Fibroblast of peridontal ligament (primary cell): ENCODE results near the gene SAMHD1.
"Not testable (repeated sequence)": the region's sequence is repeated elsewhere in the genome, so short reads cannot be mapped to it uniquely, and the experiment has no call there.

ENCODE experiments used
- DNase-seq: peaks from one replicate; pipeline ENCODE4 v3.0.0-alpha.2; 2010; ENCODE audit errors: extremely low read depth

Gene SAMHD1

DNA sequence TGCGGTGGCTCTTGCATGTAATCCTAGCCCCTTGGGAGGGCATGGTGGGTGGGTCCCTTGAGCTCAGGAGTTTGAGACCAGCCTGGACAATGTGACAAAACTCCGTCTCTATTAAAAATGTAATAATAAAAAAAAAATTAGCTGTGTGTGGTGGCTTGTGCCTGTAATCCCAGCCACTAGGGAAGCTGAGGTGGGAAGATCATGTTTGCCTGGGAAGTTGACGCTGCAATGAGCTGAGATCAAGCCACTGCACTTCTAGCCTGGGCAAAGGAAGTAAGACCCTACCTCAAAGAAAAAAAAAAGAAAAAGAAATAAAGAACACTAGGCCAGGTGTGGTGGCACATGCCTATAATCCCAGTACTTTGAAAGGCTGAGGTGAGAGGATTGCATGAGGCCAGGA, 4.5 kb upstream of the SAMHD1 start:
- no peak for DNase-seq

DNA sequence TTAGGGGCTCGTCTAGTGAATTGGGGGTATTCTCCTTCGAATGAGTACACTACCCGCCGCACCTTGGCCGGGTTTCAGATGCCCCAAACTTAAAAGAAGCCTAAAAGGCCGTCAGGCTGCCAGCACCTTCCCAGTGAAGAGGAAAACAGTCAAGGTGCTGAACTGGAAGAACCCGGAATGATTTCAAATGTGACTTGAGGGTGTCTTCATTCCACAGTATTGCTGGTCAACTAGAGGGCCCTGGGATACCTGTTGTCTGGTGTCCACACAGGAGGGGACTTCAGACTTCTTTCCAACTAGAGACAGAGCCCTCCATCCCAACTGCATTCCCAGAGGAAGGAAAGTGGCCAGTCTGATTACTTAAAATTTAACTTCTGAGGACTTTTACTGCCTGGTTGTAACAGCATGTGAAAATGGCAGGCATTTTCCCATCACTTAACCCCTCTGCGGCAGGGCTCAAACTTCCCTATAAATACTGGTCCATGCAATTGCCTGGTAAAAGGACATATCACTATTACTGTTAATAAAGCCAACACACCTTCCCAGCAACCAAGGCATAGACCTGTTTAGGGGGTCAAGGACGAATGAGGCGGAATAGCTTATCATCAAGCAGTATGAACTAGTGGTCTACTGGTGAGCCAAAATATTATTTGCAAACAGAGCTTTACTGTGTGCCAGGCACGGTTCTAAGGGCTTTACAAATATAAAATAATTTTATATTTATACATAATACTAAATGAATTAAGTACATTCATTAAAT, 651 bp upstream of the SAMHD1 start:
- no peak for DNase-seq

DNA sequence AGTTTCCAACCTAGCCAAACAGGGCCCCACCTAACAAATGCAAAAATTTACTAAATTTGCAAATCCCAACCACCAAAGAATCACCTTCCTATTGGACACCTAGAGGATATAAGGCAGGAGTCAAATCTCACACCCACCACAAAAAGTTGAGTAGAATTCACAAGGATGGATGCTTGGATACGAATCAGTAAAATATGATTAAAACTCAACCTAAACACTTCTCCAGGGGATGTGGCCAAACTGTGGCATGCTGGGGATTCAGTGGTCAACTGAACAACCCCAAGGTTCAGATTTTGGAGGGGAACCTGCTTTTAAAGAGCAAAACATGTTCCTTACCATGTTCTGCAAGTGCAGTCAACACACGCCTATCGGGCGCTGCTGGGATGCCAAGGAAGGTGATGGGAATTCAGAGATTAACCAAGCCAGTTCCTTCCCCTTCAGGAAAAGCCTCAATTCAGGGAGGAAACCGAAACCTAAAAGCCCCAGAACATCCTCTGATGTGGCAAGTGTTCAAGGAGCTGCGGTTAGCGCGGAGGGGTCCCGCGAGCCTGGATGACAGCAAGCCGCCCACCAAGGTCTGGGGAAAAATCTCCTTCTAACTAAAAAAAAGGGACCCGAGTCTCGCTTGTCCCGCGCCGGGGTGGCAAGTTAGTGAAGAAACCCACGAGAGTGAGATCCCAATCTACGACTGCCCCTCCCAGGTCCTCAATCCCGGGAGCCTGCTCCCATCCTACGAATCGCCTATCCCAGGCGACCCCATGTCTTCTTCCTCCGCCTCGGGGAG, 902 bp downstream of the SAMHD1 start:
- DNase-seq, result peak; percentile 45

DNA sequence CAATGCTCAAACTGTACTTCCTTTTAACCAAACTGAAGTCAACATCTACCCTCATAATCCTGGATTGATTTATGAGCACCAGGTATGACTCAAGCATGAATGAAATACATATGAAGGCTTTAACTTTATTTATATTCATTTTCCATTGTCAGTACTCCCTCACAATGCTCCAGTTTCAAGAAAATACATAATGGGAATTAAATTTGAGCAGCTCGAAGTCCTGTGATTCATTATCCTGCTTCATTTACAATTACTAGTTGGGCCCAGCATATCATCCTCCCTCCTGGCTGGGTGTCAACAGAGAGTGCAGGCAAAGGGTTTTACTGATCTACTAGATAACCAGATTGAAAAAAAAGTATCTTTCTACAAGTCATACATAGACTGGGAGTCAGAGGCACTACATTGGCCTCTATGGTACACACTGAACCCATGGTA, 10.1 kb downstream of the SAMHD1 start:
- DNase-seq, result peak; percentile 30

DNA sequence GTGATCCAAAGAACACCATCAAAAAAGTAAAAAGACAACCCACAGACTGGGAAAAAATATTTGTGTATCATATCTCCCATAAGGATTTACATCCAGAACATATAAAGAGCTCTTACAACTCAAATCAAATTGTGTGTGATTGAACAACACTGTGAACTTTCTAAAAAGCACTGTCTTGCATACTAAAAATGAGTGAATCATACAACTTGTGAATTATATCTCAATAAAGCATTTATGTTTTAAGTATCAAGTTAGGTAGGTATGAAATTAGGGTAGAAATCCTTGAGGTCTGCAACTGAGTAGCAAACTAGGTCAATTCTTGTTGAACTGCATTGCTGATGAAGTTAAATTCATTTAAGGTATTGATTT, 14.1 kb downstream of the SAMHD1 start:
- no peak for DNase-seq

DNA sequence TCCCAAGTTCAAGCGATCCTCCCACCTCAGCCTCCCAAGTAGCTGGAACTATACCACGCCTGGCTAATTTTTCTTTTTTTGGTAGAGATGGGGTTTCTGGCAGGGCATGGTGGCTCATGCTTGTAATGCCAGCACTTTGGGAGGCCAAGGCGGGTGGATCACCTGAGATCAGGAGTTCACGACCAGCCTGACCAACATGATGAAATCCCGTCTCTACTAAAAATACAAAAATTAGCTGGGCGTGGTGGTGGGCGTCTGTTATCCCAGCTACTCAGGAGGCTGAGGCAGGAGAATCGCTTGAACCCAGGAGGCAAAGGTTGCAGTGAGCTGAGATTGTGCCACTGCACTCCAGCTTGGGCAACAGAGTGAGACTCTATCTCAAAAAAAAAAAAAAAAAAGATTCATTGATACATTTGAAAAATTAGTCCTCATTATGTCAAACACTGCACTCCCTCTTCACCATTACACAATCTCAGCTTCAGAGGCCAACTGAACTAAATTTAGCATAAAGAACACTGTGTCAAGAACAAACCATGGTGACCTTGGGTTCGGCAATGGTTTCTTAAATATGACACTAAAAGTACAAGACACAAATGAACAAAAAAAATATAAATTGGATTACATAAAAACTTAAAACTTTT, 14.6 kb downstream of the SAMHD1 start:
- not testable (repeated sequence) for DNase-seq

DNA sequence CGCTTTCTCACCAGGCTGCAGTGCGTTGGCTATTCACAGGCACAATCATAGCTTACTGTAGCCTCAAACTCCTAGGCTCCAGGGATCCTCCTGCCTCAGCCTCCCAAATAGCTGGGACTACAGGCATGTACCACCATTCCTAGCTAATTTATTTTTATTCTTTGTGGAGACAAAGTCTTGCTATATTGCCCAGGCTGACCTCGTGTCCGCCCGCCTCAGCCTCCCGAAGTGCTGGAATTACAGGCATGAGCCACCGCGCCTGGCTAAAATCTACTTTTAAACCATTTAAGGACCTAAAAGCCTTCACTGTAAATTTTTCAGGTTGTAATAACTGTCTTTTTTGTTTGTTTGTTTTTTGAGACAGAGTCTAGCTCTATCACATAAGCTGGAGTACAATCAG, 15.2 kb downstream of the SAMHD1 start:
- no peak for DNase-seq

DNA sequence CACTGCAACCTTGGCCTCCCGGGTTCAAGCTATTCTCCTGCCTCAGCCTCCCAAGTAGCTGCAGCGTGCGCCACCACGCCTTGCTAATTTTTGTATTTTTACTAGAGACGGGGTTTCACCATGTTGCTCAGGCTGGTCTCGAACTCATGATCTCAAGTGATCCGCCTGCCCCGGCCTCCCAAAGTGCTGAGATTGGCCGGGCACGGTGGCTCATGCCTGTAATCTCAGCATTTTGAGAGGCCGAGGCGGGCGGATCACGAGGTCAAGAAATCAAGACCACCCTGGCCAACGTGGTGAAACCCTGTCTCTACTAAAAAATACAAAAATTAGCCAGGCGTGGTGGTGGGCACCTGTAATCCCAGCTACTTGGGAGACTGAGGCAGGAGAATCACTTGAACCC, 17.9 kb downstream of the SAMHD1 start:
- not testable (repeated sequence) for DNase-seq

DNA sequence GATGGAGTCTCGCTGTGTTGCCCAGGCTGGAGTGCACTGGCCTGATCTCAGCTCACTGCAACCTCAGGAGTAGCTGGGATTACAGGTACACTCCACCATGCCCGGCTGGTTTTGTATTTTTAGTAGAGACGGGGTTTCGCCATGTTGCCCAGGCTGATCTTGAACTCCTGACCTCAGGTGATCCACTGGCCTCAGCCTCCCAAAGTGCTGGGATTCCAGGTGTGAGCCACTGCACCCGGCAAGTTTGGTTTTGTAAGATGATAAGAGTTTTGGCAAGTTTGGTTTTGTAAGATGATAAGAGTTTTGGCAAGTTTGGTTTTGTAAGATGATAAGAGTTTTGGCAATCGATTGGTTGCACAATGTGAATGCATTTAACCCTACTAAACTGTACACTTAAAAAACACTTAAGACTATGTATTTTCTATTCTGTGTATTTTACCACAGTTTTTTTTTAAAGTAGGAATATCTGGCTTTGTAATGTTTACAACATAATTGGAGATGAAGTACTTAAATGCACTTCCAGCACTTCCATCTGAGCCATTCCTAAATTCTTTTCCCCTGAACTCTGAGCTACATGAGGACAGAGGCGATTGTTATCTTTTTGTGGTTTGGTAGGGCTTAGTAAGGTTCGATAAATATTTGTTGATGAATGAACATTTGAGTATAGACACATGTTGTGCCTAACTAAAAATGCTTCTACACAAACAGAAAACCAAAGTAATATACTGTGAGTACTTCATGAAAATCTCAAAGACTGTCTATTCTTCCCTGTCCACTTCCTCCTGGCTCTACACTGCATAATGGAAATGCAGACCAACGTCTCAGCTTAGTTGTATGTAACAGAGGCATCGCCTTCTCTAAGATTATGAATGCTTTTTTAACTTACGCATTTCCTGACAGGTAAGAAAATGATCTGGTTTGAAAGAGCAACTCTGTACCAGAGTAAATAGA, 18.8 kb downstream of the SAMHD1 start:
- DNase-seq, result peak; percentile 35

DNA sequence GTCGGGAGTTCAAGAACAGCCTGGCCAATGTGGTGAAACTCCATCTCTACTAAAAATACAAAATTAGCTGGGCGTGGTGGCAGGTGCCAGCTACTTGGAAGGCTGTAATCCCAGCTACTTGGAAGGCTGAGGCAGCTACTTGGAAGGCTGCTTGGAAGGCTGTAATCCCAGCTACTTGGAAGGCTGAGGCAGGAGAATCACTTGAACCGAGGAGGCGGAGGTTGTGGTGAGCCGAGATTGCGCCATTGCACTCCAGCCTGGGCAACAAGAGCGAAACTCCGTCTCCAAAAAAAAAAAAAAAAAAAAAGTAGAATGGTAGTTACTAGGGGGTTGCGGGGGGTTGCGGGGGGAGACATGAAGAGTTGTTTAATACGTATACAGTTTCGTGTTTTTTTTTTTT, 19.4 kb downstream of the SAMHD1 start:
- not testable (repeated sequence) for DNase-seq

DNA sequence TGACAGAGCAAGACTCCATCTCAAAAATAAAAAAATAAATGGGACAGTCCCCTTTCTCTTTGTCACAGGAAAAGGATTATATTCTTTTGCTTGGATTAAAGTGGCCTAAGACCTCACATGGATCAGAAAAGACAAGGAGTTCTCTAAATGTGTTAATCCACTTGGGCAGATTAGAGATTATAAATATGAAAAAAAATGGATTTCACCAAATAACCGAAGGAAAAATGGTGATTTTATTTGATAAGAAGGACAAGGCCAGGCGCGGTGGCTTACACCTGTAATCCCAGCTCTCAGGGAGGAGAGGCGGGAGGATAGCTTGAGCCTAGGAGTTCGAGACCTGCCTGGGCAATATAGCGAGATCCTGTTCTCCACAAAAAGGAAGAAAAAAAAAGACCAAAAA, 21.8 kb downstream of the SAMHD1 start:
- DNase-seq, result no peak

DNA sequence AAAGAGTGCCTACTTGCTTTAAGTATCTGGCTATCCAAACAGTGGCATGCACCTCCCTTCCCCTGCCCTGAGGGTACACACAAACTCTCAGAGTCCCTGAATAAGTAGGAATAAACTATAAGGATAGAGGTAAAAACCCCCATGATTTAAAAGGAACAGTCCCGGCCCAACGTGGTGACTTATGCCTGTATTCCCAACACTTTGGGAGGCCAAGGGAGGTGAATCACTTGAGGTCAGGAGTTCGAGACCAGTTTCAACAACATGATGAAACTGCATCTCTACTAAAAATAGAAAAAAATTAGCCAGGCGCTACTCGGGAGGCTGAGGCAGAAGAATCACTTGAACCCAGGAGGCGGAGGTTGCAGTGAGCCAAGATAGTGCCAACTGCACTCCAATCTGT, 22.2 kb downstream of the SAMHD1 start:
- peak; percentile 62 for DNase-seq

DNA sequence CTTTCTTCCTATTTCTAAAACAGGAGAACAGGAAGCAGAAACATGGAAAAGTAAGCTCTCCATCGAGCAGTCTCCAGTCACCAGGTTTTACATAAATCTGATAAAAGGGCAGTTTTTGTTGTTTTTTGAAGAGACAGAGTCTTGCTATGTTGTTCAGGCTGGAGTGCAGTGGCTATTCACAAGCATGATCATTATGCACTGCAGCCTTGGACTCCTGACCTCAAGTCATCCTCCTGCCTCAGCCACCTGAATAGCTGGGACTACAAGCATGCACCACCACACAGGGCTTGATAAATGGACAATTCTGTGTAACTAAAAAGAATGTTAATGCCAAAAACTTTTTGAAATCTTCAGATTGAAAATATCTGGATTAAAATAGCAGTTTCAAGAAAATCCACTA, 23.8 kb downstream of the SAMHD1 start:
- no peak for DNase-seq

DNA sequence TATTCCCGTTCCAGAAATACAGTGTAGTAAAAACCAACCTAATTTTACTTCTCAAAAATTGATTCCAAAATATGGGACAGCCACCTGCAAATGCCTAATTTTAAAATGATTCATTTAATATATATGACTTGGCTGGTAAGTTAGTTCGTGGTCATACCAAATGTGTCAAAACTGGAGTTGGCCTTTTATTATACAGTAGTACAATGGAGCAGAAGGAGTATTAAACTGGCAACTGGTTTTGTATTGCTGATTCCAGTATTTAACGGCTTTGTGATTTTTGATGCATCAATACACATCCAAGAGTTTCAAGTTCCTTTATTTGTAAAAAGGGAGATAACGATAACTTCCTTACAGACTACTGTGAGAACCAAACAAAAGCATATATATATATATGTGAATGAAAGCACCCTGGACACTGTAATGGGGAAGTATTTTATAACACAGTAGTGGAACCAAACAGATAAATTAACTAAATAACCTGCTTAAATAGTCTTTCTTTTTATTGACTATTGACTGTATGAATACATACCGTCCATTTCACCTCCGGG, 24.8 kb downstream of the SAMHD1 start:
- no peak for DNase-seq

DNA sequence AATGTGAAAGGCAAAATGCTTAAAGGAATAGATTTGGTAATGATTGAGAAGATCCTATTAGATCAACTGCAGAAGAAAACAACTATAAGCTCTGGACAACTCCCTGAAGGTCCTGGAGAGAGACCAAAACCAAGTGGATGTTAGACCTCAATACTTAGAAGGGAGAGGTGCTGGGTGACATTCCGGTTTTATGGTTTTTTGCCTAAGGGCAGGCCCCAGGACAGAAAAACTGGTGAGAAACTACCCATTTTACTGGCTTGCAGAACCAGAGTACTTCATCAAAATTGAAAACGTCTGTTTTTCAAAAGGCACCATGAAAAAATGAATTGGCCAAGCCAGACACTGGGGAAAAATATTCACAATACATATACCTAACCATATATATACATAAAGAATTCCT, 26.3 kb downstream of the SAMHD1 start:
- no peak for DNase-seq

DNA sequence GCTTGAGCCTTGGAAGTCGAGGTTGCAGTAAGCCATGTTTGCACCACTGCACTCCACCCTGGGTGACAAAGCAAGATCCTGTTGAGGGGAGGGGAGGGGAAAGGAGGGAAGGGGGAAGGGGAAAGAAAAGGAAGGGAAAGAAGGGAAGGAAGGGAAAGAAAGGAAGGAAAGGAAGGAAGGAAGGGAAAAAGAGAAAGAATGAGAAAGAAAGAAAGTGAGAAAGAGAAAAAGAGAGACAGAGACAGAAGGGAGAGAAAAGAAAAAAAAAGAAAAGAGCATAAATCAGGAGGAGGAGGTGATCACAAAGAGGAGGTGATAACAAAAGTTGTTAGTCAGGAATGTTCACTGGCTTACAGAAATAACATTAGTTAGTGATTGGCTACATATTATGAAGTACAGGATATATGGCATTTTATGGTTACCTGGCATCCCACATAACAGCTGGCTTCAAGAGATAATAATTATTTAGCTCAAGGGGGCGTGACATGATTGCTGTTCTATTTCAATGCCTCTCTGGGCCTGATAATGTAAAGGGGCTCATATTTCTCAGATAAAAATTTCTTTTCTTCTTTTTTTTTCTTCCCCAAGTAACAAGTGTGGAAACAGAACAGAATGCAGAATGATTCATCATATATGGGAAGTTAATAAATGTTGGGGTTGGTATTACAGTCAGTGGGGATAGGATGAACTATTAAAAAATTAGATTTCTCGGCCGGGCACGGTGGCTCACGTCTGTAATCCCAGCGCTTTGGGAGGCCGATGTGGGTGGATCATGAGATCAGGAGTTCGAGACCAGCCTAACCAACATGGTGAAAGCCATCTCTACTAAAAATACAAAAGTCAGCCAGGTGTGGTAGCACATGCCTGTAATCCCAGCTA, 27.1 kb downstream of the SAMHD1 start:
- no peak for DNase-seq

DNA sequence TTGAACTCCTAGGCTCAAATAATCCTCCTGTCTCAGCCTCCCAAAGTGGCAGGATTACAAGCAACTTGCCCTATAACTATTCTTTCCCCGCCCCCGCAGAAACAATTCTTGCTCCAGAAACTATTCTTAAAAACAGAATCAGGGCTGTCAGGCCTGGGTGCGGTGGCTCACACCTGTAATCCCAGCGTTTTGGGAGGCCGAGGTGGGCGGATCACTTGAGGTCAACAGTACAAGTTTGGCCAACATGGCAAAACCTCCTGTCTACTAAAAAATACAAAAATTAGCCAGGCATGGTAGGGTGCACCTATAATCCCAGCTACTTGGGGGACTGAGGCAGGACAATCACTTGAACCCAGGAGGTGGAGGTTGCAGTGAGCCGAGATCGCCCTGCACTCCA, 31.2 kb downstream of the SAMHD1 start:
- DNase-seq, result no peak

DNA sequence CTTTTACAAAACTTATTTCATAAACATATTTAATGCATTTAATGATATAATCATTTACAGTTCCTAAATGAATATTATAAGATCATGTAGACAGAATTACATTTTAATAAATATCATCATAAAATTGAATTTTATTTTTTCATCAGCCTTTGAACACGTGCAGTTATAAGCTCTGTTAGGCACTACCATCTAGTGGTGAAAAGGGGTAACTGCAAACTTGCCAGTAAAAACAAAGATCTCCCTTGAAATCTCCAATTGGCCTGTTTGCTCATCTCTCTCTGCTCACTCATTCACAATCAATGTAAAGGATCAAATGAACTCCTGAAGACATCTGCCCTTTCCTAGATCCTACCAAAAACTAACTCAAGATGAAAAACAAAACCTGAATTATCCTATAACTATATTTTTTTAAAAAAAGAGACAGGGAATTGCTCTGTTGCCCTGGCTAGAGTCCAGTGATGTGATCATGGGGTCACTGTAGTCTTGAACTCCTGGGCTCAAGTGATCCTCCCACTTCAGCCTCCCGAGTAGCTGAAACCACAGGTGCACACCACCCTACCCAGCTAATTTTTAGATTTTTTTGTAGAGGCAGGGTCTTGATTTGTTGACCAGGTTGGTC, 31.7 kb downstream of the SAMHD1 start:
- DNase-seq, result peak; percentile 84

DNA sequence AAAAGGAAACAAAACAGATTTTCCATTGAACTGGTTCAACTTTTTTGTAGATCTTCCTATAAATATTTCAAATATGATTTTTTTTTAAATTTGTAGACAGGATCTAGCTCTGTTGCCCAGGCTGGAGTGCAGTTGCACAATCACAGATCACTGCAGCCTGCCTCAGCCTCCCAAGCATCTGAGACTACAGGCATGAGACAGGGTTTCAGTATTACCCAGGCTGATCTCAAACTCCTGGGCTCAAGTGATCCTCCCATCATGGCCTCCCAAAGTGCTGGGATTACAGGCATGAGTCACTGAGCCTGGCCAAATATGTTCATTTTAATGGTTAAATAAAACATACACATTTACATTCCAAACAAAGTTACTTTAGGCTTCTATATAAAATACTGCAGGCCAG, 33.6 kb downstream of the SAMHD1 start:
- DNase-seq, result no peak

DNA sequence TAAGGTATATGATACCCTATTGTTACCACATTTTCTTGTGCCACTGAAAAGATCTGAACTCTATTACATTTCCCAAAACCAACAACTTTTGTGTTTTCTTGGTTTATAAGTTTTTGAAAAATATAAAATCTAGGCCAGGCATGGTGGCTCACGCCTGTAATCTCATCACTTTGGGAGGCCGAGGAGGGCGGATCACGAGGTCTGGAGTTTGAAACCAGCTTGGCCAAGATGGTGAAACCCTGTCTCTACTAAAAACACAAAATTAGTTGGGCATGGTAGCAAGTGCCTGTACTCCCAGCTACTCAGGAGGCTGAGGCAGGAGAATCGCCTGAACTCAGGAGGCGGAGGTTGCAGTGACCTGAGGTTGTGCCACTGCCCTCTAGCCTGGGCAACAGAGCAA, 34.3 kb downstream of the SAMHD1 start:
- DNase-seq, result no peak
